ENCODE results near the gene FEM1C.
A peak's percentile ranks its signal among the peaks of the same experiment; 100 is the strongest.

FEM1C gene, protein sequence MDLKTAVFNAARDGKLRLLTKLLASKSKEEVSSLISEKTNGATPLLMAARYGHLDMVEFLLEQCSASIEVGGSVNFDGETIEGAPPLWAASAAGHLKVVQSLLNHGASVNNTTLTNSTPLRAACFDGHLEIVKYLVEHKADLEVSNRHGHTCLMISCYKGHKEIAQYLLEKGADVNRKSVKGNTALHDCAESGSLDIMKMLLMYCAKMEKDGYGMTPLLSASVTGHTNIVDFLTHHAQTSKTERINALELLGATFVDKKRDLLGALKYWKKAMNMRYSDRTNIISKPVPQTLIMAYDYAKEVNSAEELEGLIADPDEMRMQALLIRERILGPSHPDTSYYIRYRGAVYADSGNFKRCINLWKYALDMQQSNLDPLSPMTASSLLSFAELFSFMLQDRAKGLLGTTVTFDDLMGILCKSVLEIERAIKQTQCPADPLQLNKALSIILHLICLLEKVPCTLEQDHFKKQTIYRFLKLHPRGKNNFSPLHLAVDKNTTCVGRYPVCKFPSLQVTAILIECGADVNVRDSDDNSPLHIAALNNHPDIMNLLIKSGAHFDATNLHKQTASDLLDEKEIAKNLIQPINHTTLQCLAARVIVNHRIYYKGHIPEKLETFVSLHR

DNA sequence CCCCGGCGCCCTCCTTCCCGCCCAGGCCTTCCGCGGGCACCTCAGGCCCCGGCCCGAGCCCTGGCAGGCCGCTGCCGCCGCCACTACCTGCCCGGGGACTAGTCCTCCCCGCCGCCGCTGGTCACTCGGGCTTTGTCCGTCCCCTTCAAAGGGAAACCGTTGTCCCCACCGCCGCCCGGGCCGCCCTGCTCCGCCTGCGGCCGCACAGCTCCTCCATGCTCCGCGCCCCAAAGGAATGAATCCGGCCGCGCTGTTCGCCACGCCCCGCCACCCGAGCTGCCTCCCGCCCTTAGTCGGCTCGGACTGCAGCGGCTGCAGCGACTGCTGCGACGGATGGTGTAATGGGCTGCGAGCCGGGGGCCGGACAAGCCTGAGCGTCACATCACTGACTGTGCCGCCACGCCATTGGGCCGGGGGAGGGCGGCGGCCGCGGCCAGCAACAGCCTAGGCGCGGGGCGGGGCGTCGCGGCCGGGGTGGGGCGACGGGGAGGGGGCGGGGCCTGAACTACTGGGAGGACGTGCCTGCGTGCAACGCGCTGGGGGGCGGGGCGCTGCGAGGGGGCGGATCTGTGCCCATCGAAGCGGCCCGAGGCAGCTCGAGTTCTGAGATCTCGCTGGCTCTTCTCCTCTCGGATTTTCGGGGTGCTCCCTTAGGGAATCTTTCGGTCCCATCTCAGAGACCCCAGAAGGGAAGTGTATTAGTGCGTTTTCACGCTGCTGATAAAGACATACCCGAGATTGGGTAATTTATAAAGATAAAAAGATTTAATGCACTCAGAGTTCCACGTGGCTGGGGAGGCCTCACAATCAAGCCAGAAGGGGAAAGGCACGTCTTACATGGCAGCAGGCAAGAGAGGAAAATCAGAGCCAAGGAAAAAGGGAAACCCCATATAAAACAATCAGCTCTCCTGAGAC, at the start of gene FEM1C:
Gene FEM1C (minus strand): TSS at position 340 of the 915 bp plus-strand sequence. CDS start 1,282 bp downstream, outside the sequence.
- peak; percentile 99 for DNase-seq (ENCODE audit: low read depth in 2 of 2)

DNA sequence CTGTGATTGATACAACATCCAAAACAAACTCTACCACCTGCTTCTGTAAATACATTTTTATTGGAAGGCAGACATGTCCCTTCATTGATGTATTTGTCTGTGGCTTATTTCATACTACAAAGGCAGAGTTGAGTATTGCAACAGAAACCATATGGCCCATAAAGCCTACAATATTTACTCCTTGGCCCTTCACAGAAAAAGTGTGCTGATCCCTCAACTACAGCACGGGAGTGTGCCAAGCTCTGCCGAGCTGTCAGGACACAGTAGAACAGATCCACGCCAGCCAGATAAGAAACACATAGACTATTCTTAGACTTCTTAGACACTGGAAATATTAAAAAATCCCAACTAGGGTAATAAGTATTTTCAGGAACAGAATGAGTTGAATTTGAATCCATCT, 44.5 kb upstream of the FEM1C start:
- no peak for DNase-seq (ENCODE audit: low read depth in 2 of 2)

DNA sequence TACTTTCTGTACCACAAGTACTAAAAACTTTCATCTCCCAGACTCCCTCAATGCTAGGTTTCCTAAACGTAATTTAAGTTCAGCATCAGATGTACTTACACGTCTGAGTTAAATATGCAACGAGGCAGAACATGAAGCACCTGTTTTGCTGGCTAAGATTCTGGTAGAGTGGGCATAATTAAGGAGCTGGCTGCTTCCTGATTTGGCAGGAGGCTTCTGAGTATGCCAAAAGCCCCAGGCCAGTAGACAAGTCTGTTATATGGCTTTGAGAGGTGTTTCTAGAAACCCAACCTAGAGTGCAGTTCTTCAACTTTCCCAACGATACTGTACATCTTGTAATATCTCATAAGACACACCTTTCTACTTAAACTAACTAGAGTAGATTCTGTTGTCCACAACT, 44.1 kb upstream of the FEM1C start:
- no peak for DNase-seq (ENCODE audit: low read depth in 2 of 2)

DNA sequence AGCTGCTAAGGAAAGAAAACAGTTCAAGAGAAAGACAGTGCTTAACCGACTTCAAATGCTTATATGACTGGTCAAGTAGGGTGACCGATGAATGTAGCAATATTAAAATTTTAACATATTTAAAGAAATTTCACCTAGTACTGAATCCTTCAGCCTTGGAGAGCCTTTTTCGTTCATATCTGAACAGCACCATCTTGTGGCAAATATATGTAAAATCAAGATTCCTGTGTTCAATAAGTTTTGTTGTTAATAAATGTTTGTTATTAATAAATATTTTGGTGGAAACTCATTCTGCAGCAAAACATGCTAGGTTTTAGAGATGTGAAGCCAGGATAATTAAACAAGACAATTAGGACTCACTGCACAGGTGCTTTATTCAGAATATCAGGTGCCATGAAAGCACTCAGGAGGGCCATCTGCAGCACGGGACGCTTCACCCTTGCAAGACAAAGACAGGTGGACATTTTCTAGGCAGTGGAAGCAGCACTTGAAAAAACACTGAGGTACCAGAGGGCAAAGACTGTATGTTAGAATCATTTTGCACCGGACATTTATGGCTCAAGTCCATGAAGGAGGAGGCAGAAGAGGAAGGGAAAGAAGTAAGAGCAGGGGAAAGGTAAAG, 42.1 kb upstream of the FEM1C start:
- DNase-seq (ENCODE audit: low read depth in 2 of 2), result no peak

DNA sequence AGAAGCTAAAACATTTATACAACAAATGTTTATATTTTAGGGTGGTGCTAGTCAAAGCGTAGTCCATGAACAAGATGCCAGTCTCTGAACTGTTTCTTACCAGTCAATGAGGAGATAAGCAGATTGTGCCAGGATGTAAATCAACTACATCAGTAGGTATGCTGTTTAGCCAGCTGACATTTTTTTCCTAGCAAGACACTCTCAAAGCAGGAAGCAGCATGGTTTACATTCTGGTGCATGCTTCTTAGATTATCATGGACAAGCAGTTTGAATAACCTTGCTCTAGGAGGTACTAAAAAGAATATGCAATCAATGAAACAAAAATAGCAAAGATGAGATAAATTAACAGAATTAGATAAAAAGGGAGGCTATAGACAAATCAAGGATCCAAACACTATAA, 40.7 kb upstream of the FEM1C start:
- DNase-seq (ENCODE audit: low read depth in 2 of 2), result no peak

DNA sequence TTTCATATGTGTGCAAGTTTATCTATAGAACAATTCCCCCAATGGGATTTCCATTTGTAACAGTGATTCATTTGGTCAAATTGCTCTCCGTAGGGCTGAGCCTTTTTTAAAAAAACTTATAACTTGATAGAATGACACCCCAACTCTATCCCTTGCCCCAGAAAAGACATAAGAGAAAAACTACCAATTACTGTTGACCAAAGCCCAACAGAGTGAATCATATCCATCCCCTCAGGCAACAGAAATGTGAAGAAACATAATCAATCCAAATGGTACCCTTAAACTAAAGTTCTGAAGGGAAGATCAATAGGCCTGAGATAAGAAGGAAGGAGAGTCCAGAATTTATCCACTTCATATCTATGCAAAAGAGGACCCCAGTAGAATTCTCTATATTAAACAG, 39.9 kb upstream of the FEM1C start:
- DNase-seq (ENCODE audit: low read depth in 2 of 2), result no peak

DNA sequence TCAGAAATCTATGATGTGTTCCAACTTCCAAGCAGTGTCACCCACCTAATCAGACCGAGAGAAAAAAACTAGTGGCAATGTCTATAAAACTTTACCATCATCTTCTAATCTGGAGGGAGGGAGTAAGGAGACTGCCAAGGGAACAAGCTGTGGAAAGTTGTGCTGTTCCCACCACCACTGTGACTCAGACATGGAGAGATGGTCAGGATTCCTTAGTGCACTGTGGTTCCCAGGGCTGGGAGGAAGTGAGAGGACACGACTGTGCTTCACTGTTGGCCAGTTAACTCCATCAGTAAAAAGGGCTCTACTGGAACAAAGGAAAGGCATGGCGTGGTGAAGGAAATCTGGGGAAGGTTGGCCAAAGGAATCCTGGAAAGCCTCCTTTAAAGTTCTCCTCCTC, 38.9 kb upstream of the FEM1C start:
- DNase-seq (ENCODE audit: low read depth in 2 of 2), result no peak

DNA sequence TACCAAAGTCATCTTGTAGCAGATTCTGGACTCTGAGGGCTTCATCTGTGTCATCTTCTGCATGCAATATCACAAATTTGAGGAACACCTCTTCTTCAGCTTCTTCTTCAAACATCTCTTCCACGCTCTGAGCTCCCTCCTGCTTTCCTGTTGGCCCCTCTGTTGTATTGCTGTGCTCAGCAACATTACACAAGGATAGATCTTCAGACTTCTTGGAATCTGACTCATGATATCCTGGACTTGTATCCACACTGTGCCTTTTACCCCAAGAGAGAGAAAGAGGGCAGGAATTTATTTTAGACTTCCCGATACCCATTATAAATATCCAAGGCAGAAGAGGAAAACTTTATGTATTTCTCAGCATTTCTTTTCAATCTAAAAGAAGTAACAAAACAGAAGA, 36.4 kb upstream of the FEM1C start:
- no peak for DNase-seq (ENCODE audit: low read depth in 2 of 2)

DNA sequence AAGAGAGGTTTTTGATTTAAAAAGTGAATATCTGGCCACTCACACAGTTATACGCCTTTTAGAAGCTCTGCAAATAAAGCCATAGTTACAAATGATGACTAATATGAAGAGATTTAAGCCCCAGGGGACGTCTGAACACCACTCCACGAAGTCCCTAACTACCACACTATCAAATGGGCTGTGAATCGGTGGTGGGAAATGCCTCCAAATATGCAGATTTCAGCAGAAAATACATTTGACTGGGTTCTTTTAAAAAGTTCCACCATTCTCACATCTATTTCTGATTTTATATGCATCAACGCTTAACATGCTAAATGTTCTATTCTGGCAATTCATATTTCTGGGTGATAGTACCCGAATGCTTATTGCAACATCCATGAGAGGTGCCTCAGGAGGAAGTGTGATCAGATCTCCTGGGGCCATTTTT, 35.2 kb upstream of the FEM1C start:
- no peak for DNase-seq (ENCODE audit: low read depth in 2 of 2)

DNA sequence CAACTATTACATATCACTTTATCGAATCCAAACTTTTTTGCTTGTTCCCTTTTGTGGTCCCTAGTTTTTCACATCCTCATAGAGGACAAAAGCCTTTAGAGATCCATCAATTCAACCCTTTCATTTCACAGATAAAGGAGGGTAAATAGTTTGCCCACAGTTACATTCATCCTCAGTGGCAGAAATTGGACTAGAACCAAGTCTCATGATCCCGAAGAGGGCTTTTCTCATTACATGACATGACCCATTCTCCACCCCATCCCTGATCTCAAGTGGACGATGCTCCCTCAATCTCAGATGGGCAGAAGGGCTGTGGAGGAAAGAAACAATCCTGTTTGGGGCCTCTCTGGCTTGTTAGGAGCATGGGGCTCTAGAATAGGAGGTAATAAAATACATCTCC, 34.6 kb upstream of the FEM1C start:
- DNase-seq (ENCODE audit: low read depth in 2 of 2), result no peak

DNA sequence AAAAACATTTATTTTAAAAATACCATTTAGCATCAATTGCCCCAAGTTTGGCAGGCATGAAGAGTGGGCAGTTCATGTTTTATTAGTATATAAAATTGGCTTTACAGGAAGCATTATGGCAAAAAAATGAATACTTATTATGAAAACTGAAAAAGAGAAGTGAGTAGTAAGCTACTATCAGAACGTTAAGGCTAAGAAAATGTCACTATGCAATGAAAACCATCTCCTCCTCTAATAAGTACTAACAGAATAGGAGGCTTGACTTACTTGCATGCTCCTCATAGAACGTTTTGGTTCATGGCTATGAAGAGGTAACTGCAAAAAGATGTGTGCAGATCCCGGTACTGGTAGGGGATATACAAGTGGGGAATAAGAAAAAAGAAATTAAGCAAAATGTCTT, 34.1 kb upstream of the FEM1C start:
- no peak for DNase-seq (ENCODE audit: low read depth in 2 of 2)

DNA sequence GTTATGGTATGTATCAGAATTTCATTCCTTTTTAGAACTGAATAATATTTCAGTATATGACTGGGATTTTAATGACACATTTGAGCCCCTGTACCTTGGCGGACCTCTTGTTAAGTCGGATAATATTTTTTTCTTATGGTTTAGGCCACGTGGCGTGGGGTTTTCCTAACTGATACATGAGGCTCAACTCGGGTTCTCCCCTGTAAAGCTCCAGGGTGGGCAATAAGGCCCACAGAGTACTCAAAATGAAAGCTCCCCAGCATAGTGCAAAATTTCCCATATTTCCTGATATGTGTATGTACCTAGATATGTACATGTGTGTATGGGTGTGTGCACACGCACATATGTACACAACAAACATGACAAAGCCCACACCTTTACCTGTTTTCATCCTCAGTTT, 33.2 kb upstream of the FEM1C start:
- no peak for DNase-seq (ENCODE audit: low read depth in 2 of 2)

DNA sequence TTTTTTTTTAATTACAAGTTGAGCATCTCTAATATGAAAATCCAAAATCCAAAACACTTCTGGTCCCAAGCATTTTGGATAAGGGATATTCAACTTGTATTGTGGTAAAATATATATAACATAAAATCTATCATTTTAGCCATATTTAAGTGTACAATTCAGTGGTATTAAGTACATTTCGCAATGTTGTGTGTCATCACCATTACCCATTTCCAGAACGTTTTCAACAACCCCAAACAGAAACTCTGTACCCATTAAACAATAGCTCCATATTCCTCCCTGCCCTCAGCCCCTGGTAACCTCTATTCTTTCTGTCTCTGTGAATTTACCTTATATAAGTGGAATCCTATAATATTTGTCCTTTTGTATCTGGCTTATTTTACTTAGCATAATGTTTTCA, 32.8 kb upstream of the FEM1C start:
- DNase-seq (ENCODE audit: low read depth in 2 of 2), result no peak

DNA sequence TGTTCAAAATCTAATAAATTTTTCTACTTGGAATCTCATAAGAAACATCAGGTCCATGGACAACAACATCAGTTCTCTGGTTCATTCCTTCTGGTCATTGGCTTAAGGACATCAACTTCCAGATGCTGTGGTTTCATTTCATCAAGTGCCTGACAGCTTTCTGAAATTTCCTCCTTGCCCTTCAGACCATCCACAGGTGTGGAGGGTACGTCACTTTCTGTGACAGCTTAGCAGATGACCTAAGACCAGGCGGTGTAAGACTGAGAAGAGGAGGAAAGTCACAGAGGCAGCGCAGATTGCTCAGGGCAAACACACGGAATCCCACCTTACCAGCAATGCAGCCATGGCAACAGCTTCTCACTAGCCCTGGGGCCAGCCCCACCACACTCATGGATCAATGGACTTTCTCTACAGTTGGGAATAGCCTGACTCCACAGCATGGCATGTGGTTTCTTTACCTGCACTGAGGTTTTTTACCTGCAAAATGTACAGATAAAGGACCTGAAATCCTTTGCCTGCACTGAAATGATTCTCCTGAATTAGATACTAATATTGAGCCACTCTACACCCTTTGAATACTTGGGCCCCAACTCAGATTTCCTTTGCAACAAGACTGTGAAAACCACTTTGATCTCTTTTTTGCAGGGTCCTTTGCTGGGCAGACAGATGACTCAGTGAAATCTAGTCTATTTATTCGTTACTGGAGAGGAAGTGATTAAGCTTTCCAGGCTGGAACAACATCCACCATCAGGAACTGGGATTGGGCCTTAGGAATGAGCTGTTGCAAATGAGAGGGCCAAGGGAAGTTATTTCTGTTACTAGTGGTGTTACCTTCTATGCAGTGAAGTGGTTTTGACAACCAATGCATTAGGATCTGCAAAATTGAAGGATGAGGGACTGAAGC, 30.8 kb upstream of the FEM1C start:
- DNase-seq (ENCODE audit: low read depth in 2 of 2), result no peak

DNA sequence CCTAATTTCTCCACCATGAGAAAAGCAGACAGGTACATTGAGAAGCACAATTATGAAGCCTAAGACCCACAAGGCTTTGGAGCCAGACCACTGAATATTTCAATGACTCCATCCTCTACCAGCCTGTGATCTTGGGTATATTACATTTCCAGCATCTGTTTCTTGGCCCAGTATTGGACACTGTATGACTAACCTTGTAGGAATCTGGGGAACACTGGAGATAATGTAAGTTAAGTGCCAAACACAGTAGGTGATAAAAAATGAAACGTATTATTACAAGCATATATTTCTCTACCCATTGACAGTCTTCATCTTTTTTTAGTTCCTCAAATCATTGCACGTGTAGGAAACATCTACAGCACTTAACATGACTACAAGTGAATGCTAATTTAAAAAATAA, 28.6 kb upstream of the FEM1C start:
- no peak for DNase-seq (ENCODE audit: low read depth in 2 of 2)

DNA sequence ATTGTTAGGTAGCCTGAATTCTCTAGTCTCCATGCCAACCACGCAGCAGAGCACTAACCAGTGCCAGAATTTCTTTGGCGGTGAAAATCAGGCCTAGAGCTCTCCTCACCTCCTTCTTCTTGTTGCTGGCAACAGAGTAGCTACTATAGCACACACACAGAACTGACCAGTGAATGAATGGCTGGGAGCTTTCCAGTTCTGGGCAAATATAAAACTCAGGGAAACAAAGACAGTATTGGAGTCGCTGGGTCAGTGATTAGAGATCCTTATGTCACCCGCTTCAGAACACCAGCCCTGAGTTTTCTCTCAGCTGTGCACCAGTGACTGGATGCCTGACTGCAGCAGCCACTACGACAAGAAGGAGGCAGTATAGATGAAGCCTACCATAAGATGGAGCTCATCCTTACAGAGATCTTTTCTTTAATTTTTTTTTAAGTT, 26.9 kb upstream of the FEM1C start:
- DNase-seq (ENCODE audit: low read depth in 2 of 2), result no peak

DNA sequence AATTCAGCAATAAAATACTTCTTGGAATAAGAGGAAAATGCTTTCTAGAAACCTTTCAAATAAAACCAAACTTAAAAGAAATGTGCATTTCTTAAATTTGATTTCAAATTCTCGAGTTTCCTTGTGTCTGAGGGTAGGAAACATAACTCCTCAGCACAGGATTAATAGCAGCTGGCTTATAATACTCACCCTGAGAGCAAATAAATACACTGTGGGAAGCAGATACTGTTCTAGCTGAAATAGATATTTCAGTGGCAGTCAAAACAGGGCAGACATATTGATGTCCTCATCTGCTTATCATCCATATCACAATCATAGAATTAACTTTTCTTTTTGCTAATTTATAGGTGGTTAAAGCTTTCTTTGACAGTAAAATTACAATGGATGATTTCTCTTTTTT, 24.1 kb upstream of the FEM1C start:
- DNase-seq (ENCODE audit: low read depth in 2 of 2), result no peak

DNA sequence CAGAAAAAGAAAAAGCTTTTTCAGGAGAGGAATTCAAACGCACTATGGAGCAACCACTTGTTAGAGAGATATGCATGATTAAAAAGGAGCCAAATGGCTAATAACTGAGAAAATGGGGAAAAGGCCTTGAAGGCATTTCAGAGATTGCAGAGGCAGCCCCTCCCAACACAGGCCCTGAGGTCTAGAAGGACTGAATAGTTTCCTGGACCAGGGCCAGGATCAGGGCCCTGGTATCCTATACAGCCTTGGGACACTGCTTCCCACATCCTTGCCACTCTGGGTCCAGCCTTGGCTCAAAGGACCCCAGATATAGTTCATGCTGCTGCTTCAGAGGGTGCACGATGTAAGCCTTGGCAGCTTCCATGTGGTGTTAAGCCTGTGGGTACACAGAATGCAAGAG, 20.7 kb upstream of the FEM1C start:
- no peak for DNase-seq (ENCODE audit: low read depth in 2 of 2)

DNA sequence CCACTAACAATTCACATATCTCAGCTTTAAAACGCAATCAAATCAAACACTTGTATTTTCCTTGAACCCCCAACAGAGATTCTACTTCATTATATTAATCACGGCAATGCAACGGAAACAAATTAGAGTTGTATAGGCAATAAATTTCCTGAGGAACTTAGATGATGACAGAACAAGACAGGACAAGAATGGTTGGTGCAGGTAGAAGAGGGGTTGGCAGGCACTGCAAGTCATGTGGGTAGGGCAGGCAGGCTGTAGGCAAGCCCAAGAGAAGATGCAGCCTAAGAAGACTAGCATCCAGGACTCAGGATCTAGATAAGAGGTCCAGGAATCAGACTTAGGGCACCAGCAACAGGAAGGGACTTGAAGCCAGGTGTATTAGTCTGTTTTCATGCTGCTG, 16.6 kb upstream of the FEM1C start:
- DNase-seq (ENCODE audit: low read depth in 2 of 2), result no peak

DNA sequence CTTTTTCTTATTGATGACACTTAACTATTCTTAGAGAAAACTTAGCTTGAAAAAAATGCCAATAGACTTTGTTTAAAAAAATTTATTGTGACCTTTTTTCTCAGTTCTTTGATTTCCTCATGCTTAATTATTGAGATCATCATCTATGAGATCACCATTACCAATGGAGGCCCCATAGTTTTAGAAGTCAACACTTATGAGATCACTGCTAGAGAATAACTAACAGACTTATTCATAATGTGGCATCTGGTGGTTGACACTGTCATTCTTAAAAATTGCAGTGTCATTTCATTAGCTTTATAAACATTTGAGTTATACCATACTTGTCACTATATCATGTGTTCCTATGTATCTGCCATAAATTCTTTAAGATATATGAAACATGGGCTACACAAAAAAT, 14.9 kb upstream of the FEM1C start:
- DNase-seq (ENCODE audit: low read depth in 2 of 2), result no peak

DNA sequence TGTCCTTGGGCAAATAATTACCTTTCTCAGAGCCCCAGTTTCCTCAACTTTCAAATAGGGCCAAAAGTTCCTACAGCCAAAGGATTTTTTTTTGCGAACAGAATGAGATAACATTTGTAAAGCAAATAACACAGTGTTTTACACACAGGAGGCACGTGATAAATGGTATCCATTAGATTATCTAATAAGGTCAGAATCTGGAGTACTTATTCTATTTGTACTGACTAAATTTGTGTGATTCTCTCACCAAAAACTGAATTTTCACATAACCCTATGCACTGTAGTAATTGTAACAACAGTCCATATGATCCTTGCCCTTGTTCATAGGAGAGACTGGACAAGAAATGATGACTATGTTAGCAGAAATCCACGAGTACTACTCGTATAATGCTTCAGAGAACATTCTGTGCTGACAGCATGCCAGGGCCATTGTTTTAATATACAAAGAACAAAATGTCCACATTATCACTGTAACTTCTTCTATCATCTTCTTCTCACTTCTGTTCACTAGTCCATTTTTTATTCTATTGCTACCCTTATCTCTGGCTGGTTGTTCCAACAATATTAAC, 13.9 kb upstream of the FEM1C start:
- no peak for DNase-seq (ENCODE audit: low read depth in 2 of 2)
